Transverse colon (tissue), 4 donors: ENCODE data around the gene RGSL1. TPM values are rescaled to one million over a fixed set of nuclear protein-coding genes. Genes with fewer than 3 reads are reported as not detected.

Experiments
- DNase-seq: peaks from one replicate; pipeline ENCODE4 v3.0.0-alpha.2; 2019
- H3K27ac ChIP-seq, 4 donors: fragments of 200-600 bp; sonication (generic); 2 replicates each; pipeline ENCODE4 v1.5.1; 2016 to 2018; ENCODE audit warnings: inconsistent platforms in 4 of 4
- H3K27me3 ChIP-seq: fragments of 200-600 bp; sonication (generic); 2 replicates; pipeline ENCODE4 v1.5.1; 2017; ENCODE audit warnings: inconsistent platforms
- H3K36me3 ChIP-seq, 4 donors: fragments of 200-600 bp; sonication (generic); 2 replicates each; pipeline ENCODE4 v1.5.1; 2017 to 2019; ENCODE audit warnings: inconsistent platforms in 4 of 4
- H3K4me1 ChIP-seq, 4 donors: fragments of 200-600 bp; sonication (generic); 2 replicates each; pipeline ENCODE4 v1.5.1; 2017 to 2020; ENCODE audit warnings: inconsistent platforms in 4 of 4
- H3K4me3 ChIP-seq, 4 donors: fragments of 200-600 bp; sonication (generic); 1 replicate in 1 of 4; 2 replicates in 3 of 4; pipeline versions ENCODE4 v1.5.1 to v1.6.1; 2017 to 2019; ENCODE audit warnings: inconsistent platforms in 4 of 4
- H3K9me3 ChIP-seq, 2 donors: fragments of 200-600 bp; sonication (generic); 2 replicates each; pipeline ENCODE4 v1.5.1; 2017 to 2019; ENCODE audit warnings: inconsistent platforms in 2 of 2
- EP300 ChIP-seq: sonication (generic); formaldehyde crosslinking; IDR thresholded peaks from one replicate; pipeline ENCODE4 v1.6.1; 2017; ENCODE audit warnings: antibody characterized with exemption, low read depth
- POLR2A ChIP-seq: fragments of 450-650 bp; IDR thresholded peaks from one replicate; pipeline ENCODE4 v1.6.1; 2016; ENCODE audit warnings: antibody characterized with exemption, mild to moderate bottlenecking, moderate library complexity
- POLR2AphosphoS5 ChIP-seq, 3 donors: sonication (generic); formaldehyde crosslinking; IDR thresholded peaks; one replicate each; pipeline ENCODE4 v1.6.1; 2016; ENCODE audit warnings: antibody characterized with exemption in 3 of 3
- WGBS, 2 donors: methylation state at CpG; one replicate each; pipeline ENCODE4 v1.1.5; 2018; ENCODE audit warnings: low coverage in 1 of 2; 5-methylcytosine and 5-hydroxymethylcytosine counted together
- in situ Hi-C, 4 donors: fragments of 200-750 bp; cut with MboI; loops; one replicate each; pipeline versions ENCODE4 v1.15.0 to v1.15.1; 2017; ENCODE audit warnings: low sequenced_read_pairs in 3 of 4, low pct_ligation_motif_present in 1 of 4, low pct_unique_long_range_greater_than_20kb in 1 of 4
- intact Hi-C: fragments of 100-400 bp; cut with DNase I; formaldehyde crosslinking; loops from one replicate; pipeline ENCODE4 v1.15.1; 2023; ENCODE audit warnings: low total_unique reads
- total RNA-seq, 4 donors: library from RNA; depleted of rRNA; stranded (reverse); fragments of >200 nt; gene quantifications; one replicate each; pipeline ENCODE4 v1.1.0, GENCODE V29; 2016
- TF ChIP-seq, protein P1 (sequence below), 5 experiments: fragments of 200-600 bp in 3 of 5; fragments of 450-650 bp in 2 of 5; sonication (generic) in 3 of 5; IDR thresholded peaks; 1 replicate in 2 of 5; 2 replicates in 3 of 5; pipeline ENCODE4 v1.5.1; 2016 to 2017; ENCODE audit warnings: antibody characterized with exemption in 5 of 5, inconsistent platforms in 3 of 5, mild to moderate bottlenecking in 2 of 5, moderate library complexity in 1 of 5

Gene RGSL1
- total RNA-seq, 4 donors from 2014 or later = not detected

GRCh38 chr1:182485861-182486260 is 35.9 kb downstream of the RGSL1 start:
- Histone ChIP-seq H3K9me3 (no peaks in the 10 kb centered on the region), H3K27ac (no peak overlapping the region), H3K27me3 (no peaks in the 10 kb centered on the region), H3K36me3 (no peaks in the 10 kb centered on the region), H3K4me1 (no peaks in the 10 kb centered on the region), H3K4me3 (no peak overlapping the region)
- DNase-seq = no peak
- WGBS, 2 donors = 61 to 64% methylated on average over 3 of the region's 3 CpGs
- in situ Hi-C loops = no loop called here
- intact Hi-C loops = no loop called here
- no peak for TF ChIP-seq POLR2A
- TF ChIP-seq EP300 = no peak
- TF ChIP-seq, protein P1, sequence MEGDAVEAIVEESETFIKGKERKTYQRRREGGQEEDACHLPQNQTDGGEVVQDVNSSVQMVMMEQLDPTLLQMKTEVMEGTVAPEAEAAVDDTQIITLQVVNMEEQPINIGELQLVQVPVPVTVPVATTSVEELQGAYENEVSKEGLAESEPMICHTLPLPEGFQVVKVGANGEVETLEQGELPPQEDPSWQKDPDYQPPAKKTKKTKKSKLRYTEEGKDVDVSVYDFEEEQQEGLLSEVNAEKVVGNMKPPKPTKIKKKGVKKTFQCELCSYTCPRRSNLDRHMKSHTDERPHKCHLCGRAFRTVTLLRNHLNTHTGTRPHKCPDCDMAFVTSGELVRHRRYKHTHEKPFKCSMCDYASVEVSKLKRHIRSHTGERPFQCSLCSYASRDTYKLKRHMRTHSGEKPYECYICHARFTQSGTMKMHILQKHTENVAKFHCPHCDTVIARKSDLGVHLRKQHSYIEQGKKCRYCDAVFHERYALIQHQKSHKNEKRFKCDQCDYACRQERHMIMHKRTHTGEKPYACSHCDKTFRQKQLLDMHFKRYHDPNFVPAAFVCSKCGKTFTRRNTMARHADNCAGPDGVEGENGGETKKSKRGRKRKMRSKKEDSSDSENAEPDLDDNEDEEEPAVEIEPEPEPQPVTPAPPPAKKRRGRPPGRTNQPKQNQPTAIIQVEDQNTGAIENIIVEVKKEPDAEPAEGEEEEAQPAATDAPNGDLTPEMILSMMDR (IDR thresholded peaks at IDR 0.05) = no peak
- TF ChIP-seq POLR2AphosphoS5 (IDR thresholded peaks at IDR 0.05) = no peak

DNA sequence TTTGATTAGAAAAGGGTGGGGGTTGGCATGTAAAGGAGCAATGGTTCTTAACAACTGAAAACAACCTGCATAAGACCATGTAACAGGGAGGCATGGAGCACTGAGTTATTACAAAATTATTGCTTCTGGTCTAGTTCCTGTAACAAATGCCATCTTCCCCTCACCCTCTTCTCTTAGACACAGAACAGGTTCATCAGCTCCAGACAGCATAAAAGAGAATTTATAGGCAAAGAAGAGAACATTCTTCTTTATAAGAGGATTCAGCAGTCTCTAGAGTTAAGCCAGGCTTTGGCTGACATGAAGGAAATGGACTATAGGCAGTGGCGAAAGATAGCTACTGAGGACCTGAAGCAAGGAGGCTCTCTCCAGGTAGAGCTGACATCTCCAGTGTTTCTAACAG is 38.9 kb downstream of the RGSL1 start:
- intact Hi-C loops = no loop called here
- no peaks in the 10 kb centered on the region for H3K27me3 ChIP-seq

GRCh38 chr1:182493063-182493462 is 43.1 kb downstream of the RGSL1 start:
- Histone ChIP-seq H3K27me3 (no peaks in the 10 kb centered on the region), H3K9me3 (no peaks in the 10 kb centered on the region), H3K27ac (no peak overlapping the region), H3K36me3 (no peaks in the 10 kb centered on the region), H3K4me1 (no peaks in the 10 kb centered on the region), H3K4me3 (no peak overlapping the region)
- TF ChIP-seq, protein P1 (IDR thresholded peaks at IDR 0.05) = no peak
- in situ Hi-C loops (no loop called here), intact Hi-C loops (no loop called here)
- WGBS, 2 donors = 66 to 70% methylated on average over 2 of the region's 2 CpGs
- DNase-seq = no peak

More for the DNA sequence above, 38.9 kb downstream of the RGSL1 start:
- no peaks in the 10 kb centered on the region for H3K4me1 ChIP-seq
- 89 to 100% methylated on average over 1 of the region's 1 CpG for WGBS, 2 donors
- no peaks in the 10 kb centered on the region for H3K36me3 ChIP-seq
- no peak for TF ChIP-seq POLR2A
- TF ChIP-seq, protein P1 (IDR thresholded peaks at IDR 0.05) = no peak
- no peak for TF ChIP-seq EP300
- TF ChIP-seq POLR2AphosphoS5 (IDR thresholded peaks at IDR 0.05) = peak in 2 of 3 donors; percentile 71 to 81
- H3K9me3 ChIP-seq = no peaks in the 10 kb centered on the region
- no peak overlapping the region for H3K4me3 ChIP-seq
- H3K27ac ChIP-seq = no peak overlapping the region
- DNase-seq = no peak
- in situ Hi-C loops = no loop called here

DNA sequence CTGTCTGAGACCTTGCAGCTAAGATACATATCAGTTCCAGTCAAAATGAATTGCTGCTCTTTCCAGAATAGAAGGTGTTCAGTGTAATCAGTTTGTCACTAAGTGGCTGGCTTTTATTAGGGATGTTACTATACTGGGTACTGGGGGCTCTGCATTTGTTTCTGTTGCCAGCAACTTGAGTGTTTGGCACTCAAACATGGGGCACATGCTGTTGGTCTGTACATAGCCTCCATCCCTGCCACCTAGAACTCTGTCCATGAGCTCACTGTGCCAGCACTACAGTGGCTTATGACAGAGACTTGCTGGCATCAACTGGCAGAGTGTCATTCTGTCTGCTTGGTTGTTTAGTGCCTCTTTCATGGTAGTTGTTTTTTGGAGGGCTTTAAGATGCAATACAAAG is 45.1 kb downstream of the RGSL1 start:
- Histone ChIP-seq H3K27ac (no peak overlapping the region), H3K36me3 (no peaks in the 10 kb centered on the region), H3K27me3 (no peaks in the 10 kb centered on the region), H3K4me3 (no peak overlapping the region), H3K9me3 (no peaks in the 10 kb centered on the region), H3K4me1 (no peaks in the 10 kb centered on the region)
- in situ Hi-C loops (no loop called here), intact Hi-C loops (no loop called here)
- TF ChIP-seq POLR2AphosphoS5 (IDR thresholded peaks at IDR 0.05) (no peak), POLR2A (no peak), EP300 (no peak)
- TF ChIP-seq, protein P1 (IDR thresholded peaks at IDR 0.05) = no peak
- DNase-seq = no peak
